ENCODE results near the gene BRSK1.

DNA sequence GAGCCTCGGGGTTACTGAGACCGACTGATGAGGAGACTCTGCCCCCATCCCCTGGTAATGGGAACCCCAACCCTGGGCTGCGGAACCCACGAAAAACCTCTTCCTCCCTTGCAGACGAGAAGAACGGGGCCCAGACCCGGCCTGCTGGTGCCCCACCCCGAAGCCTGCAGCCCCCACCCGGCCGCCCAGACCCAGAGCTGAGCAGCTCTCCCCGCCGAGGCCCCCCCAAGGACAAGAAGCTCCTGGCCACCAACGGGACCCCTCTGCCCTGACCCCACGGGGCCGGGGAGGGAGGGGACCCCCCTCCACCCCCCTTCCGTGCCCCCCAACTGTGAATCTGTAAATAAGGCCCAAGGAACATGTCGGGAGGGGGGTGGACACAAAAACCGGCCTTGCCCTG is 28.0 kb downstream of the BRSK1 start:
- TF ChIP-seq POLR2A (IDR thresholded peaks at IDR 0.05; ENCODE audit: low read depth, low read length) = no peak
- TF ChIP-seq PAX5 (IDR thresholded peaks at IDR 0.05; ENCODE audit: insufficient read depth, low read length, severe bottlenecking) = no peak
- TF ChIP-seq POLR2AphosphoS5 (IDR thresholded peaks at IDR 0.05; ENCODE audit: low read depth, low read length) = no peak

All from GM12891 (cell line).